IgD-negative memory B cell (primary cell): ENCODE data around the gene SLAMF7. TPM values are rescaled to one million over a fixed set of nuclear protein-coding genes. Genes with fewer than 3 reads are reported as not detected.

Experiments
- H3K27ac Mint-ChIP-seq, 3 donors: one replicate each; pipeline ENCODE4 v1.8.0; 2020 to 2022; ENCODE audit warnings: mild to moderate bottlenecking in 3 of 3, mixed read lengths in 3 of 3, moderate library complexity in 1 of 3
- H3K27me3 Mint-ChIP-seq: one replicate; pipeline ENCODE4 v1.8.0; 2021; ENCODE audit warnings: mixed read lengths
- H3K36me3 Mint-ChIP-seq: one replicate; pipeline ENCODE4 v1.8.0; 2020; ENCODE audit warnings: mild to moderate bottlenecking, mixed read lengths
- H3K4me1 Mint-ChIP-seq, 3 donors: one replicate each; pipeline ENCODE4 v1.8.0; 2020 to 2022; ENCODE audit warnings: mixed read lengths in 3 of 3, mild to moderate bottlenecking in 1 of 3
- H3K4me3 Mint-ChIP-seq, 4 donors: one replicate each; pipeline ENCODE4 v1.8.0; 2020 to 2022; ENCODE audit warnings: mild to moderate bottlenecking in 4 of 4, mixed read lengths in 4 of 4, moderate library complexity in 3 of 4
- H3K9me3 Mint-ChIP-seq, 3 donors: one replicate each; pipeline ENCODE4 v1.8.0; 2020 to 2021; ENCODE audit warnings: mixed read lengths in 3 of 3, mild to moderate bottlenecking in 1 of 3
- polyA plus RNA-seq: library from polyadenylated mRNA; unstranded; fragments of 300-500 nt; fragmentation: Illumina TruSeq; gene quantifications from one replicate; pipeline ENCODE4 v1.2.3, GENCODE V29; 2021

Gene SLAMF7
- polyA plus RNA-seq, 1 donor from 2014 or later, result 26.8 TPM

DNA sequence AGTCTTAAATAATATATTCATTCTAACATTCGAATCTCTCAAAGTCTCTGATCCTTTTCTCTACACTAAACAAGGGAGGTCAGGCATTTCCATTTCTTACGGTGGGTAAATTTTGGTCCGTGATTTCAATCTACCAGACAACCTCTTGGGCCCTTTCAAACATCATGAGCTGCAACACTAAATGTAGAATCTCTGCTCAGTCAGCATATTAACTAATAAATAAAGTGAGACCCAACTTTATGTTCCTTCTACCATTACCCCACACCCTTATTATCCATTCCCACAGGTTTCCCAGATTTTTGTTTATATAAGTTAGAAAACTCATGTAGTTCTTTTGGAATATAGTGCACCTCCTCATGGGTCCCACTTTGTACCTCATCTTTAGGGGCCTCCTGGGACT, 24.9 kb downstream of the SLAMF7 start:
- H3K27ac Mint-ChIP-seq, result no peak overlapping the region
- no peaks in the 10 kb centered on the region for H3K9me3 Mint-ChIP-seq
- peaks cover 16 to 18% (median 17%) of the 10 kb centered on the region in 3 donors for H3K4me1 Mint-ChIP-seq
- H3K36me3 Mint-ChIP-seq, result peaks cover 5% of the 10 kb centered on the region
- H3K27me3 Mint-ChIP-seq, result no peaks in the 10 kb centered on the region
- H3K4me3 Mint-ChIP-seq, result no peak overlapping the region

DNA sequence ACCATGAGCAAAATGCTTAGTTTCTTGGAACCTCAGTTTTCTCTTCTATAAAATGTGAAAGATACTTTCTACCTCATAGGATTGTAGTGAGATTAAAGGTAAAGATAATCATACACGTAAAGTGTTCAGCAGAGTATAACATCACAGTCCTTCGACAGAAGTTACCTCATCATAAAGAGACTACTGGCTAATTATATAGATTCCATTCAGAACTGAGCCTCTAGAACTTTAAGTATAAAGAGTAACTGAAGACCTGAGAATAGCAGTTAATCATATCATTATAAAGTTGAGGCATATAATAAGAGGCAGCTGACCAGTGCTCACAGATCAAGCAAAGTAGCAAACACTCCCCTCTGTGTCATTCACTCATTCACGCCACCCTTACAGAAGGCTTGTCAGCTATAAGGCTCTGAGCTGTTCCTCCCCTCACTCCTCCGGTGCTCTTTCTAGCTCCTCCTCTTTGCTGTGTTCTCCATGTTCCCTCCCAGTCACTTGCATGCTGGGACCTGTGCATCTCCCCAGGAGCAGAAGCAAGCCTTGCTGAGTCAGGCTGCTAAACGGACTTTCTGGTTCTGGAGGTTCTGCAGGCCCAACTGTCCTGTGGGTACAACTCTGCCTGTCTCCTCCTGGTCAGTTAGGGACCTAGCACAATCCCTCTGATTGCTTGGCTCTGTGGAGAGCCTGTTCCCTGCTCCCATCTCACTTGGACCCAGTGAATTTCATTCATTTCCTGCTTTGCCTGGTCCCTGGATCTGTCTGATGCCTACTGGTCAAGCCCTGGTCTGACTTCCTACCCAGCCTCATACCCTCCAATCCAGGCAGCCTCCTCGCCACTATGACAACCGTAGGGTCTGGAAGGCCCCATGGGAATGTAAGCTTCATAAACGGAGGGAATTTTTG, 28.6 kb downstream of the SLAMF7 start:
- Mint-ChIP-seq H3K27me3 (no peaks in the 10 kb centered on the region), H3K9me3 (no peaks in the 10 kb centered on the region), H3K4me1 (peaks cover 16 to 18% (median 17%) of the 10 kb centered on the region in 3 donors), H3K36me3 (peaks cover 6% of the 10 kb centered on the region), H3K27ac (peak overlapping the region; percentile 90 to 97 (median 94)), H3K4me3 (peak overlapping the region; percentile 85 to 96 (median 88))

DNA sequence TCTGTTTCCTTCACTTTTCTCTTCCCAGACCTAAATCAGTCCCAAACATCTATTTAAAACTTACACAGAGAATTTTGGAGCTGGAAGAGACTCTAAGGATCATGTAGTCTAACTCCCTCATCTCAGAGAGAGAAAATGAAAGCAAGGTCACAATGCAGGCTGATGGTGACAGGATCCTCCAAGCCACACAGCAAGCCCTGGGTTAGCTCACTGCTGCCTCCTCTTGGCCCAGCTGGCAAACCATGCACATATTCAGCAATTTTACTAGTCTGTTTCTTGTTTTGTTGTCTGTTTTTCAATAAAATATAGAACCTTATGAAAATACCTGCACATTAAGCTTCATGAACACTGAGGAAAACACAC, 29.2 kb downstream of the SLAMF7 start:
- Mint-ChIP-seq H3K4me3 (peak overlapping the region; percentile 85 to 96 (median 88)), H3K9me3 (no peaks in the 10 kb centered on the region), H3K4me1 (peaks cover 20 to 21% (median 20%) of the 10 kb centered on the region in 3 donors), H3K27ac (peak overlapping the region; percentile 90 to 97 (median 94)), H3K27me3 (no peaks in the 10 kb centered on the region), H3K36me3 (peaks cover 6% of the 10 kb centered on the region)

DNA sequence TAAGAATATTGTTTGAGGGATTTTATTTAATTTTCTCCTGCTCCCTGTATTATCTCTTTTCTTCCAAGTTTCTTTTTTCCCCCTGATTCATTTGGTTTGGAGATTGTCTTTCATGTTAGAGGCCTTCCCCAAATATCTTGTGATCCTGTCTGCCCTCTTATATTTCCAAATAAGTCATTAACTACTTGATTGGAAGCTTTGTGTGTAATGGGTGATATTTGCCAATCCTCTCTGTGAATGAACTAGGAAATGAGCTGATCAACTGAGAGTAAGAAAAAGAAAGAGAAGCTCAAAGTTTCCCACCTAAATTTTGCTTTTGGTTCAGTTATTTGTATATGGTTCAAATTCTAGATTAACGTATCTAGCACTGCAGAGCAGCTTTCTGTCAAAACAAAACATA, 33.3 kb downstream of the SLAMF7 start:
- Mint-ChIP-seq H3K4me3 (no peak overlapping the region), H3K4me1 (peaks cover 28 to 38% (median 32%) of the 10 kb centered on the region in 3 donors), H3K9me3 (no peaks in the 10 kb centered on the region), H3K27me3 (no peaks in the 10 kb centered on the region), H3K36me3 (peaks cover 3% of the 10 kb centered on the region), H3K27ac (no peak overlapping the region)

DNA sequence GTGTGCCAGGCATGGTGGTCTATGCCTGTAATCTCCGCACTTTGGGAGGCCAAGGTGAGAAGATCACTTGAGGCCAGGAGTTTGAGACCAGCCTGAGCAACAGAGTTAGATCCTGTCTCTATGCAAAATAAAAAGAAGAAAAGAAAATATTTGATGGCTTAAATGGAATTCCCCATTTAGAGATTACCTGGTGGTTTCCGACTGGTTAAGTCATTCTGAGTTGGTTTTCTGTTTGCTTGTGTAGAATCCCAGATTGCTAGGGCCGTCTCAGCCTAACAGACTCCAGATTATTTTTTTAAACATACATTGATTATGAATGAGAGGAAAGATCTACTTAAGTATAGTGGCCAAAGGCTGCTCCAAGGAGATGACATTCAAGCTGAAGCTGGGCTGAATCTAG, 34.0 kb downstream of the SLAMF7 start:
- H3K4me3 Mint-ChIP-seq, result no peak overlapping the region
- H3K36me3 Mint-ChIP-seq, result peaks cover 3% of the 10 kb centered on the region
- H3K9me3 Mint-ChIP-seq, result no peaks in the 10 kb centered on the region
- peak overlapping the region in 2 of 3 donors; percentile 32 to 43 for H3K27ac Mint-ChIP-seq
- H3K4me1 Mint-ChIP-seq, result peaks cover 24 to 36% (median 29%) of the 10 kb centered on the region in 3 donors
- no peaks in the 10 kb centered on the region for H3K27me3 Mint-ChIP-seq

DNA sequence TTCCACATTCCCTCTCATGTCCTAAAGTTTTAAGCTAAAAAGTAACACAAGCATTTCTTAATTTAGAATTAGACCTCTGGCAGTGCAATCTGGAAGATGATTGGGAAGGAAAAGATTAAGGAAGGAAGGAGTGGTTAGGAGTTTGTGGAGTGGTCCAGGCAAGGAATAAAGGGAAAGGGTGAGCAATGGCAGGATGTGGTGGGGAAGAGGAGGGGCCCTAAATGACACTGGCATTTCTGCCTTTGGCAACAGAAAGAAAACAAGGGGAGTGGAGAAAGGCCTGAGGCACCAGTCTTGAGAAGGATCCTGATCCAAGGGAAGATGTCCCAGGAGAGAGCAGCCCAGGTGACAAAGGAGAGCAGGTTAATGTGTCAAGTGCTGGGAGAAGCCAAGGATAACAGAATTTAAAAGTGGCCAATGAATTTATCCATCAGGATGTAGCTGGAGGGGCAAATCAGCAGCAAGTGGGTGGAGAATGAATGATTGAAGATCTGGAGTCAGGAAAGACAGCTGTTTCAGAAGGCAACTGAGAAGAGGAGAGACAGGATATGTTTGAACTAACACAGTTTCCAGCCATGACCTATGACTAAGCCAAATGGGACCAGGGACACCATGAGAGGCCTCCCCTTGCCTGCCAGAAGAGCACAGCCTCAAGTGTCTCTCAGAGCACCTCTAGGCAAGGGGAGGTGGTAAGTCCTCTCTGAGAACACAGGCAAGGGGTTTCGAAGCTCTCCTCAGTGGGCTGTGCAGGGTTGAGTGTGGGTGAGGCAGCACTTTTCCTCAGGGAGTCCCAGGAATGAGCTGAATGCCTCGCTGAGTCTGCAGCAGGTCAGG, 36.1 kb downstream of the SLAMF7 start:
- Mint-ChIP-seq H3K9me3 (no peaks in the 10 kb centered on the region), H3K36me3 (peaks cover 3% of the 10 kb centered on the region), H3K4me1 (peaks cover 26 to 33% (median 28%) of the 10 kb centered on the region in 3 donors), H3K27me3 (no peaks in the 10 kb centered on the region), H3K27ac (no peak overlapping the region), H3K4me3 (no peak overlapping the region)

DNA sequence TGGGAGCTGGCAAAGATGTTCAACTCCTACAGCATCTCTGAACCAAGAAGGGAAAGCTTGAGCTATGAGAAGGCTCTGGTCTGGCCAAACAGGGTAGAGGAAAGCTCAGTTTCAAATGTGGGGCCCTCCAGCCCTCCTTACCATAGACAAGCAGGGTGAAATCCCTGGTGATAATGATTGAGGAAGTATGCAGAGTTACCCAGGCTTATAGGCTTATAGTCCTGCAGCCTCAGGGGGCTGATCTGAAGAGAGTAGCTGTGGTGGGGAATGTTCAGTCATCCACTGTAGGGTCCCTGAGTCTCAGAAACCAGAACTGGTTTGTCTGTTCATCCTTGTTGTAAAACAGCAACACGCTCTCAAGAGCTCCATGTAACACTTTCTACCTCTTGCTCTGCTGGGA, 37.1 kb downstream of the SLAMF7 start:
- H3K9me3 Mint-ChIP-seq, result no peaks in the 10 kb centered on the region
- H3K36me3 Mint-ChIP-seq, result peaks cover 3% of the 10 kb centered on the region
- peak overlapping the region in 2 of 3 donors; percentile 84 to 90 for H3K27ac Mint-ChIP-seq
- H3K4me3 Mint-ChIP-seq, result peak overlapping the region in 1 of 4 donors; percentile 7
- peaks cover 32 to 35% (median 33%) of the 10 kb centered on the region in 3 donors for H3K4me1 Mint-ChIP-seq
- H3K27me3 Mint-ChIP-seq, result no peaks in the 10 kb centered on the region

DNA sequence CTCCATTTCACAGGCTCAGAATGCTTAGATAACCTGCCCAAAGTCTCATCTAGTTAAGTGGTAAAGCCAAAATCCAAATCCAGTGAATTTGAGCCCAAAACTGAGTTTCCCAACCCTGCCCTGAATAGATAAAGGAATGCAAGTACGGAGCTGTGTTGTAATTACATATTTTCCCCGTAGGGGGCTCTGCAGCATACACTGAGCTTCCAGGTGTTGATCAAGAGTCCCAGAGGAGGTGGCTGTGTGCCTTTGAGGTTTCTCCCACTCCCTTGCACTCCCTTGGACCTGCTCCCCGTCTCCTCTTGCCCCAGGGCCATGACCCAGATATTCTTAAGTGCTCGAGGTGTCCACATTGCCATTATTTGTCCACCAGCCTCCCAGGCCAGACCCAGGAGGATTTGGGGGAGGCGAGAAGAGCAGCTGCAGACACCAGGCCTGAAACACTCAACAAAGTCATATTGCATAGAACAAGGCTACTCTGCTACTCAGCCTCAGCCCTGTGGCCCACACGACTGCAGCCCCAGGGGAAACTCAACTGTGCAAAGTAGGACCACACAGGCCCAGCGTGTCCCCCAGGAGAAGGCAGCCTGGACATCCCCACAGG, 38.5 kb downstream of the SLAMF7 start:
- no peaks in the 10 kb centered on the region for H3K9me3 Mint-ChIP-seq
- no peaks in the 10 kb centered on the region for H3K36me3 Mint-ChIP-seq
- H3K27ac Mint-ChIP-seq, result peak overlapping the region; percentile 36 to 77 (median 55)
- H3K27me3 Mint-ChIP-seq, result no peaks in the 10 kb centered on the region
- peak overlapping the region in 1 of 4 donors; percentile 10 for H3K4me3 Mint-ChIP-seq
- peaks cover 46 to 50% (median 47%) of the 10 kb centered on the region in 3 donors for H3K4me1 Mint-ChIP-seq

DNA sequence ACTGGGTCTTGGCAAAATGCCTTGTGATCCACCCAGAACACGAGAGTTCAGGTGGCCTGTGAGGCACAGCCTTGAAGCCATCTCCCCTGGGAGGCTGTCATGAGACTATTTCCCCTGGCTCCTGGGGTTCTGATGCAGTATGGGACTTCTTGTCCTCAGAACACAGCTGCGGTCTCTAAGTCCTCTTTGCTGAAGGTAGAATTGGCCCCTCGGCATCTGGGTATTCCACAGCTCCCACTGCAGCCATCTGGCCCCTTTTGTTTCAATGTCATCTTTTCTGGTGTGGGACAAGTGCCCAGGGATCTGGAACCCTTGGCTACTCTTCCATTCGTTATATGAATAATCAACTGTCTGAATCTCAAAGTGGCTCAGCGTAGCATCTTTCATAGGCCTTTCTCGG, 39.9 kb downstream of the SLAMF7 start:
- H3K9me3 Mint-ChIP-seq, result no peaks in the 10 kb centered on the region
- H3K4me1 Mint-ChIP-seq, result peaks cover 42 to 48% (median 42%) of the 10 kb centered on the region in 3 donors
- H3K27me3 Mint-ChIP-seq, result no peaks in the 10 kb centered on the region
- peak overlapping the region in 1 of 4 donors; percentile 60 for H3K4me3 Mint-ChIP-seq
- H3K27ac Mint-ChIP-seq, result peak overlapping the region; percentile 37 to 85 (median 76)
- no peaks in the 10 kb centered on the region for H3K36me3 Mint-ChIP-seq

DNA sequence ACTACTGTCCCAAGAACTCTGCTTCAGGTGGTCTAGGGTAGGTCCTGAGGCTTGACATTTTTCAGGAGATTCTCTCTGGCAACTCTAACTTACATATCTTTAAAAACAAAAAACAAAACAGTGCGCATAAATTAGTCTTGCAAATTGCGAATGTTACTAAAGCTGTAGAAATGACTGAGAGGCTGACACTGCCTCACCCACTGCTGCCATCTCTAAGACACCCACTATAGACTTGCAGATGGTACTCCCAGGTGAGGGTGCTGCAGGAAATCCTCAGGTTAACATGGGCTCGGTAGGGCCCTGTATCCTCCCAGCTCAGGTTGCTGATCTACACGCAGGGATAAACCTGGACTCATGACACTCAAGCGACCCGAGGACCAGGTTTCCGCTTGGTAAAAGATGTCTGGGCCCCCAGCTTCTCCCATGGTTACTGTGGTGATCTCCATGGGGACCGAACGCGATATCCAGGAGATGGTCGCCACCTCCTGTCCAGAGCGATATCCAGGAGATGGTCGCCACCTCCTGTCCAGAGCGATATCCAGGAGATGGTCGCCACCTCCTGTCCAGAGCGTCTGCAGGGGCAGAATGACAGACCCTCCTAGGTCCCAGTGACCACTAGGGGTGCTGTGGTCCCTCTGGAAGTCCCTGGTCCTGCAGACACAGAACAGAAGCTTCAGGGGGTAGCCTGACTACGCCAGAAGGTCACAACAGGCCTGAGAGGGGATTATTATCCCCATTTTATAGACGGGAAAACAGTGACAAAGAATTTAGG, 40.8 kb downstream of the SLAMF7 start:
- H3K4me3 Mint-ChIP-seq, result no peak overlapping the region
- H3K27me3 Mint-ChIP-seq, result no peaks in the 10 kb centered on the region
- peak overlapping the region; percentile 37 to 85 (median 76) for H3K27ac Mint-ChIP-seq
- peaks cover 35 to 47% (median 42%) of the 10 kb centered on the region in 3 donors for H3K4me1 Mint-ChIP-seq
- H3K36me3 Mint-ChIP-seq, result no peaks in the 10 kb centered on the region
- H3K9me3 Mint-ChIP-seq, result no peaks in the 10 kb centered on the region

DNA sequence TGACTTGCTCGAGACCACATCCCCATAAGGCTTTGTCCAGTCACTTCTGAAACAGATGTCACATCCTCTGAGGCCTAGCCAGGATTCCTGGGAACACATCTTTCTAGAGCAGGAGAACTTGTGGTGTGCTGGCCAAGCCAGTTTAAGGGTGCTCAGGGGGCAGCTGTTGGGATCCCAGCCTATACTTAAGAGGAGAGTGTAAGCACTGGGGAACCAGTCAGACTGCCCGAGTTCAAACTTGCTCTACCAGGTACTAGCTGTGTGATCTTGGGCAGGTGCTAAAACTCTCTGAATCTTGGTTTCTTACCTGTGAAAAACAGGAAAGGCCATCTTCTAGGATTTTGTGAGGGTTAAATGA, 41.3 kb downstream of the SLAMF7 start:
- Mint-ChIP-seq H3K36me3 (no peaks in the 10 kb centered on the region), H3K27ac (peak overlapping the region in 2 of 3 donors; percentile 16 to 85), H3K4me1 (peaks cover 29 to 46% (median 42%) of the 10 kb centered on the region in 3 donors), H3K9me3 (no peaks in the 10 kb centered on the region), H3K27me3 (no peaks in the 10 kb centered on the region), H3K4me3 (no peak overlapping the region)

DNA sequence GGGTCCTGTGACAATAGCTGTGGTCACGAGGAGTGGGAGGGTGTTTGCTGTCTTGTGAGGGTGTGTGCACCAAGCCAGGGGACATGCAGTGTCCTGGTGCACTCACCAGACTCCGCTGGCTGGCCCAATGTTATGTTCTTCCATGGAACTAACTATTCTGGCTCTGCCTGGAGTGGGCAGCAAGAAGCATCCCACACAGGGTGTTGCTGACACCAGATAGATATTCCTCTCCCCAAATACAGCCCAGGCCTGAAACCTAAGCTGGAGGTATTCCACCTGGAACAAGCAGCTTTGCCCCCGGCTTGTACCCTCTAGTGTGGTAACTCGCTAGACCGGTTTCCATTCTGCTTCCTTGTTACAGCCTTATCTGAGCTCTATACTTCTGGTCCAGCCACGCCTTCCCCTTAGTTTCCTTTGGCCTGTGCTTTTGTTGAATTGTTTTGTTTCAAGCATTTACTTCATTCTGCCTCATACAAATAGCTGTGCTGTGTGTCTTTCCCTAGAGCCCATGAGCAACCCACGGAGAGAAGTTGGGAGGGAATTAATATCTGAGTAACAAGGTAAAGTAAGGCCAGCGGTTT, 42.2 kb downstream of the SLAMF7 start:
- H3K36me3 Mint-ChIP-seq, result no peaks in the 10 kb centered on the region
- peak overlapping the region in 1 of 4 donors; percentile 75 for H3K4me3 Mint-ChIP-seq
- H3K4me1 Mint-ChIP-seq, result peaks cover 24 to 41% (median 41%) of the 10 kb centered on the region in 3 donors
- H3K27ac Mint-ChIP-seq, result peak overlapping the region; percentile 85 to 93 (median 91)
- H3K27me3 Mint-ChIP-seq, result no peaks in the 10 kb centered on the region
- H3K9me3 Mint-ChIP-seq, result no peaks in the 10 kb centered on the region

DNA sequence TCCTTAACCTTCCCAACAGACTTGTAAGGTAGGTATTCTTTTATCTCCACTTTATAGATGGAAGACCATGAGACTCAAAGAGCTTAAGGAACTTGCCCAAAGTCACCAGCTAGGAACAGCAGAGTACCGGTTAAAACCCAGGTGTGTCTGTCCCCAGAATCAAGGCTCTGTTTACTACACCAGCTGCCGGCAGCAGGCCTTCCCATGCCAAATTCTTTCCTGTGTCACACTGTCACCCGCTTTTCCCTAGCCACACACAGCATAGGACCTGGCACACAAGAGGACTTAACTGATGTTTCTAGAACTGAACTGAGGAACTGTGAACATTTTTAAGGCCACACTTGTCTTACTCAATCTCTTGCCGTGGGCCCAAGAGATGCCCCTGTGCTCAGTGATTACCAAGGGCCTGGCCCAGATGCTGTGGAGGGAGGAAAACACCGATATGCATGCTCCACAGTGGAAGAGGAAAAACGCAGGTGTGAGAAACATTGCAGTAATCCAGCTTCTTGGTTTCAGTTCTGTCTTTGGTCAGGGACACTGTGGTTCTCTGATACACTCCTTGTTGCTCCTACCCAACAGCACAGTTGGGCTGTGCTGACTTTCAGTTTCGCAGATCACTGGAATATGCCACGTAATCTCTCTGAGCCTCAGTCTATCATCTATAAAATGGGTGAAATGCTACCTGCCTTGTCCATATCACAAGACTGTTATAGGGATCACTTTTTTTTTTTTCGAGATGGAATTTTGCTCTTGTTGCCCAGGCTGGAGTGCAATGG, 43.1 kb downstream of the SLAMF7 start:
- Mint-ChIP-seq H3K4me1 (peaks cover 20 to 37% (median 36%) of the 10 kb centered on the region in 3 donors), H3K9me3 (no peaks in the 10 kb centered on the region), H3K36me3 (no peaks in the 10 kb centered on the region), H3K27me3 (no peaks in the 10 kb centered on the region), H3K27ac (peak overlapping the region; percentile 85 to 93 (median 91)), H3K4me3 (peak overlapping the region; percentile 23 to 86 (median 60))
